GM18505 (cell line): ENCODE data around the gene CSF2RB.
"Not testable (repeated sequence)": the region's sequence is repeated elsewhere in the genome, so short reads cannot be mapped to it uniquely, and the experiment has no call there.

Experiments
- ATAC-seq: cut with Tn5 transposase; IDR thresholded peaks from one replicate; pipeline ENCODE4 v1.9.1; 2021; ENCODE audit not compliant: unreplicated experiment
- POLR2A ChIP-seq: IDR thresholded peaks from 4 replicates; pipeline ENCODE4 v1.6.1; 2011; ENCODE audit warnings: borderline replicate concordance; ENCODE audit not compliant: insufficient read depth, insufficient read length; ENCODE audit errors: extremely low read depth

The CSF2RB gene

GRCh38 chr22:36968249-36968964, 55.0 kb downstream of the CSF2RB start:
- ATAC-seq: no peak
- TF ChIP-seq POLR2A: no peak

GRCh38 chr22:36971341-36972125, 58.1 kb downstream of the CSF2RB start:
- ATAC-seq: no peak

GRCh38 chr22:36976606-36977005, 63.2 kb downstream of the CSF2RB start:
- no peak for TF ChIP-seq POLR2A
- no peak for ATAC-seq

More at GRCh38 chr22:36971341-36972125, 58.1 kb downstream of the CSF2RB start:
- no peak for TF ChIP-seq POLR2A

- ATAC-seq: no peak
- TF ChIP-seq POLR2A: no peak
These were observed 64.0 kb downstream of the CSF2RB start for GRCh38 chr22:36977401-36977861.

GRCh38 chr22:36977947-36978660, 64.7 kb downstream of the CSF2RB start:
- ATAC-seq: no peak
- no peak for TF ChIP-seq POLR2A

- no peak for ATAC-seq
- TF ChIP-seq POLR2A: no peak
These were observed 65.8 kb downstream of the CSF2RB start for GRCh38 chr22:36979016-36979910.

- no peak for TF ChIP-seq POLR2A
These were observed 67.9 kb downstream of the CSF2RB start for GRCh38 chr22:36981247-36981775.

GRCh38 chr22:36982136-36982535, 68.7 kb downstream of the CSF2RB start:
- no peak for ATAC-seq
- TF ChIP-seq POLR2A: no peak

More at GRCh38 chr22:36981247-36981775, 67.9 kb downstream of the CSF2RB start:
- no peak for ATAC-seq

- ATAC-seq: no peak
- no peak for TF ChIP-seq POLR2A
These were observed 71.9 kb downstream of the CSF2RB start for GRCh38 chr22:36985211-36985889.

- ATAC-seq: no peak
- TF ChIP-seq POLR2A: no peak
These were observed 72.9 kb downstream of the CSF2RB start for GRCh38 chr22:36986242-36986821.

- no peak for ATAC-seq
These were observed 74.8 kb downstream of the CSF2RB start for GRCh38 chr22:36988075-36988832.

GRCh38 chr22:36989012-36989411, 75.6 kb downstream of the CSF2RB start:
- ATAC-seq: not testable (repeated sequence)

More at GRCh38 chr22:36988075-36988832, 74.8 kb downstream of the CSF2RB start:
- TF ChIP-seq POLR2A: no peak
